Memory B cell (primary cell): ENCODE results near the gene TNIP2.
"Not testable (repeated sequence)": the region's sequence is repeated elsewhere in the genome, so short reads cannot be mapped to it uniquely, and the experiment has no call there.

Source experiments
- ATAC-seq: fragments of 150-1000 bp; cut with Tn5 transposase; 2 replicates; pipeline ENCODE4 v1.10.0; 2021; ENCODE audit warnings: low read depth, mild to moderate bottlenecking, moderate library complexity
- DNase-seq, 2 donors: peaks; one replicate each; pipeline ENCODE4 v3.0.0; 2022; ENCODE audit warnings: low spot score in 2 of 2
- H3K27ac Mint-ChIP-seq: one replicate; pipeline ENCODE4 v1.8.0; 2022; ENCODE audit warnings: mild to moderate bottlenecking, moderate library complexity, mixed read lengths
- H3K27me3 Mint-ChIP-seq: one replicate; pipeline ENCODE4 v1.8.0; 2022; ENCODE audit warnings: mixed read lengths
- H3K36me3 Mint-ChIP-seq: one replicate; pipeline ENCODE4 v1.8.0; 2022; ENCODE audit warnings: mild to moderate bottlenecking, mixed read lengths
- H3K4me1 Mint-ChIP-seq: one replicate; pipeline ENCODE4 v1.8.0; 2022; ENCODE audit warnings: mixed read lengths
- H3K4me3 Mint-ChIP-seq: one replicate; pipeline ENCODE4 v1.8.0; 2022; ENCODE audit warnings: mild to moderate bottlenecking, moderate library complexity, mixed read lengths
- H3K9me3 Mint-ChIP-seq: one replicate; pipeline ENCODE4 v1.8.0; 2022; ENCODE audit warnings: mixed read lengths

TNIP2 gene

GRCh38 chr4:2767046-2767704, 11.0 kb upstream of the TNIP2 start:
- no peak for DNase-seq
- Mint-ChIP-seq H3K27ac (no peak overlapping the region), H3K36me3 (no peaks in the 10 kb centered on the region), H3K9me3 (peaks cover 4% of the 10 kb centered on the region), H3K27me3 (no peaks in the 10 kb centered on the region), H3K4me3 (no peak overlapping the region), H3K4me1 (peaks cover 7% of the 10 kb centered on the region)
- ATAC-seq: no peak

GRCh38 chr4:2765832-2766526, 9.8 kb upstream of the TNIP2 start:
- H3K4me3 Mint-ChIP-seq: no peak overlapping the region
- H3K36me3 Mint-ChIP-seq: no peaks in the 10 kb centered on the region
- ATAC-seq (no peak), DNase-seq (no peak)
- H3K27me3 Mint-ChIP-seq: no peaks in the 10 kb centered on the region
- no peak overlapping the region for H3K27ac Mint-ChIP-seq
- peaks cover 6% of the 10 kb centered on the region for H3K4me1 Mint-ChIP-seq
- H3K9me3 Mint-ChIP-seq: peaks cover 4% of the 10 kb centered on the region

GRCh38 chr4:2763511-2763967, 7.4 kb upstream of the TNIP2 start:
- Mint-ChIP-seq H3K4me1 (peaks cover 2% of the 10 kb centered on the region), H3K36me3 (no peaks in the 10 kb centered on the region), H3K27ac (no peak overlapping the region), H3K27me3 (no peaks in the 10 kb centered on the region), H3K4me3 (peak overlapping the region; percentile 76), H3K9me3 (no peaks in the 10 kb centered on the region)
- ATAC-seq: no peak
- DNase-seq: no peak

- not testable (repeated sequence) for H3K4me1 Mint-ChIP-seq, DNase-seq, H3K9me3 Mint-ChIP-seq, ATAC-seq, H3K27me3 Mint-ChIP-seq, H3K27ac Mint-ChIP-seq, H3K36me3 Mint-ChIP-seq
- H3K4me3 Mint-ChIP-seq: peak overlapping the region; percentile 27
Observed at GRCh38 chr4:2762486-2763370, 6.6 kb upstream of the TNIP2 start.

GRCh38 chr4:2762048-2762447, 5.9 kb upstream of the TNIP2 start:
- Mint-ChIP-seq H3K9me3 (no peaks in the 10 kb centered on the region), H3K27me3 (no peaks in the 10 kb centered on the region), H3K4me1 (peaks cover 2% of the 10 kb centered on the region), H3K27ac (peak overlapping the region; percentile 8), H3K4me3 (no peak overlapping the region), H3K36me3 (no peaks in the 10 kb centered on the region)
- no peak for DNase-seq
- no peak for ATAC-seq

GRCh38 chr4:2761035-2761923, 5.1 kb upstream of the TNIP2 start:
- Mint-ChIP-seq H3K27ac (peak overlapping the region; percentile 64), H3K4me3 (no peak overlapping the region), H3K27me3 (no peaks in the 10 kb centered on the region), H3K4me1 (peaks cover 6% of the 10 kb centered on the region), H3K36me3 (no peaks in the 10 kb centered on the region), H3K9me3 (no peaks in the 10 kb centered on the region)
- ATAC-seq (no peak), DNase-seq (no peak)

GRCh38 chr4:2757426-2757825, 1.3 kb upstream of the TNIP2 start:
- peak overlapping the region; percentile 51 for H3K4me3 Mint-ChIP-seq
- ATAC-seq (no peak), DNase-seq (no peak)
- peaks cover 17% of the 10 kb centered on the region for H3K4me1 Mint-ChIP-seq
- no peaks in the 10 kb centered on the region for H3K27me3 Mint-ChIP-seq
- no peak overlapping the region for H3K27ac Mint-ChIP-seq
- H3K9me3 Mint-ChIP-seq: no peaks in the 10 kb centered on the region
- H3K36me3 Mint-ChIP-seq: peaks cover 3% of the 10 kb centered on the region

- Mint-ChIP-seq H3K27ac (peak overlapping the region; percentile 20), H3K36me3 (peaks cover 4% of the 10 kb centered on the region), H3K27me3 (no peaks in the 10 kb centered on the region), H3K4me3 (peak overlapping the region; percentile 85), H3K9me3 (no peaks in the 10 kb centered on the region), H3K4me1 (peaks cover 20% of the 10 kb centered on the region)
- no peak for ATAC-seq
- no peak for DNase-seq
Observed at GRCh38 chr4:2756691-2757350, 685 bp upstream of the TNIP2 start.

- no peaks in the 10 kb centered on the region for H3K27me3 Mint-ChIP-seq
- peaks cover 20% of the 10 kb centered on the region for H3K4me1 Mint-ChIP-seq
- H3K36me3 Mint-ChIP-seq: peaks cover 5% of the 10 kb centered on the region
- DNase-seq (no peak), ATAC-seq (no peak)
- peak overlapping the region; percentile 88 for H3K4me3 Mint-ChIP-seq
- H3K27ac Mint-ChIP-seq: peak overlapping the region; percentile 80
- H3K9me3 Mint-ChIP-seq: no peaks in the 10 kb centered on the region
Observed at GRCh38 chr4:2754848-2755819, 1.0 kb downstream of the TNIP2 start.

GRCh38 chr4:2753436-2753835, 2.7 kb downstream of the TNIP2 start:
- H3K4me1 Mint-ChIP-seq: peaks cover 22% of the 10 kb centered on the region
- H3K36me3 Mint-ChIP-seq: peaks cover 5% of the 10 kb centered on the region
- H3K27ac Mint-ChIP-seq: no peak overlapping the region
- no peaks in the 10 kb centered on the region for H3K27me3 Mint-ChIP-seq
- no peak overlapping the region for H3K4me3 Mint-ChIP-seq
- no peak for DNase-seq
- no peaks in the 10 kb centered on the region for H3K9me3 Mint-ChIP-seq
- ATAC-seq: no peak

- DNase-seq (no peak), ATAC-seq (no peak)
- no peak overlapping the region for H3K4me3 Mint-ChIP-seq
- no peaks in the 10 kb centered on the region for H3K9me3 Mint-ChIP-seq
- no peaks in the 10 kb centered on the region for H3K27me3 Mint-ChIP-seq
- H3K4me1 Mint-ChIP-seq: peaks cover 35% of the 10 kb centered on the region
- H3K27ac Mint-ChIP-seq: no peak overlapping the region
- H3K36me3 Mint-ChIP-seq: peaks cover 8% of the 10 kb centered on the region
Observed at GRCh38 chr4:2750719-2751605, 5.2 kb downstream of the TNIP2 start.
